GM15510 (cell line): ENCODE measurements around the gene AMZ1.

Experiments
- POLR2A ChIP-seq: IDR thresholded peaks from 3 replicates; pipeline ENCODE4 v1.6.1; 2011; ENCODE audit warnings: borderline replicate concordance; ENCODE audit not compliant: insufficient read length; ENCODE audit errors: extremely low read depth

AMZ1 gene

DNA sequence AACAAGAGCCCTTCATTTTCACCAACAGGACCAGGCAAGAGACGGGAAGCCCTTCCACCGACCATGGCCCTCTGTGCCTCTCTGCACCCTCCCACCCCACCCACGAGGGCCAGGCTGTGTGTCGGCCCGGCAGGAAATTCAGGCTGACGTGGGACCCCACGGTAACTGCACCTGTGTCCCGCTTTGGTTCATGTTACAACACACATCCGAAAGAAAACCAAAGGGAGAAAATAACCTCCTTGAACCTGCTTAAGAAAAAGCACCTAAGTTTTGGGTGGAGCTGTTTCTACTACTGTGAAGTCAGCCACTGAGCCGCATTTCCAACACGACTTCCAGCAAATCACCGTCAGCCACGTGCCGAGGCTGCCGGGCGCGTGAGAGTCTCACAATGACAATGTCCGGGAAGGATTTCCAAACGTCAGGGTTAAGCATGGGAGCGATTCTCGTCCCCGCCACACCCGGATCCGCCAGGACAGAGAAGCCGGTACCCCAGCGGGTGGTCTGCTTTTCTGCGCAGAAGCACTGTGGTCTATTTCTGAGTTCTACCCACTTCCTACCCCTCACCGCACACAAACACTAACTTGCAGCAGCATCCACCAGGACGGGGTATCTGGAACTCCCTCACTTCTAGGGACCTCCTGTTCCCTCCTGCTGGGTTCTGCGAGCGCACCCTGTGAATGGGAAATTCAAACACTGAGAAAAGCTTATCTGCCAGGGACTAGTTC is 36.6 kb downstream of the AMZ1 start:
- TF ChIP-seq POLR2A = no peak

DNA sequence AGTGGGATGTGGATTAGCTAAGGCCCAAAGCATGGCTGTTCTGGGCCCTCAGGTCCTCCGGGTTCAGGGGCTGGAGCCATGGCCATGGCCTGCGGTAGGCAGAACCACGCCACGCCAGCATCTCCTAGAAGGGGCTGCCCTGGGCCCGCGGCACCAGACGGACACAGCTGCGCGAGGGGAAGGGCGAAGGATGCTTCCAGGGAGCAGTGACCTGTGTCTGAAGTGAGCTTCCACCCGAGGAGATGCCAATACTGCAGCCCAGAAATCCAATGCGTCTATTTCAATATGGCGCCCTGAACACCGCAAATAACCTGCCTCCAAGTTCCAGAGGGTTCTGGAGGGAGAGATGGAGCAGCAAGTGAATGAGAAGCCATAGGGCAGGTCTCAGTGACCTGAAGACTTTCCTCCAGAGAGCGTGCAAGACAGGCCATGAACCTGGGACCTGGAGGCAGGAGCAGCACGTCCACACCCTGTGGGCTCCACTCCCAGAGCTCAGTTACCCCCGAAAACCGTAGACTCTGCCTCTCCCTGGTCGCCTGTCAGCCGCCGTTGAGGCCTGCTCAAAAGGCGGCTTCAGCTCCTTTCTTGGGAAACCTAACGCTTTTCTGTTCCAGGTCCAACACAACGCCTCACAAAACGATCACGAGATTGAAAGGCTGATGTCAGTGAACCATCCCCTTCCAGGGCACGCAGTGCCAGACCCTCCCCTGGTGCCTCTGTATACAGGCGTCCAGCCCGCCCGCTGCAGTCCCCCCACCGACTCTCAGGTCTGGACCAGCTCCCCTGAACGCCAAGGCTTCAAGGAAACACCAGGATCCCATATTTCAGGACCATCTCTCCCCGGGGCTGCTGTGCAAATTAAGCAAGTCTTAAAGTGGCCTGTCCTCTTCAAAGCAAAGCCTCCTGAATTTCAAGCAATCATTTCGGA is 37.4 kb downstream of the AMZ1 start:
- no peak for TF ChIP-seq POLR2A

DNA sequence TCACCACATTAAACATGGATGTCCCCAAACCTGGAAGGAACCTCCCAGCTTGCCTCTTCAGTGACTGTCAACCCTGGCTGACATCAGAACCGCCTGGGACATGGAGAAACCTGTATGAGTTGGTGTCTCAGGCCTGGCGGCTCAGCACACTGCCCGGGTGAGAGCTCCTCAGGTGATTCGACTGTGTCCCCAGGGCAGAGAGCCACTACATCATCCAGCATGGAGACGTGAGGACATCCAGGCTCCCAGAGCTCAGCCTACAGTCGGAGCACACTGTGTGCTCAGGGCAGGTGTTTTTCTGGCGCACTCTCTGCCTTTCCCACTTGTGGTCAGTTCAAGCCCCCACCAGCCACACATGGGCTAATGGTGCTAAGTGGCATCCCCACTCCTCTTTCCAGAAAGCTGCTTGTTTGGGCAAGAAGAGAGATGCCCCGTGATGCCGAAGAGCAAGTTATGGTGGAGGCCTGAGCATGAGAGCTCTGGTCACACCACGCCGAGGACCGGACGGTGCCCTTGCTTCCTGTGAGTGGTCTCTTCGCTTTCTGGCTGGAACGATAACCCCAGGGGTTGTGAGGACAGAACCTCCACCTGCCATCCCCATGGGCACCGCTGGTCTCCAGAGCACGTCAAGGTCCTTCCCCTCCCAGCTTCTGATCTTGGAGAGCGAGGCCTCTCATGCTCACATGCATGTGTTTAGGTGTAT is 38.5 kb downstream of the AMZ1 start:
- no peak for TF ChIP-seq POLR2A

DNA sequence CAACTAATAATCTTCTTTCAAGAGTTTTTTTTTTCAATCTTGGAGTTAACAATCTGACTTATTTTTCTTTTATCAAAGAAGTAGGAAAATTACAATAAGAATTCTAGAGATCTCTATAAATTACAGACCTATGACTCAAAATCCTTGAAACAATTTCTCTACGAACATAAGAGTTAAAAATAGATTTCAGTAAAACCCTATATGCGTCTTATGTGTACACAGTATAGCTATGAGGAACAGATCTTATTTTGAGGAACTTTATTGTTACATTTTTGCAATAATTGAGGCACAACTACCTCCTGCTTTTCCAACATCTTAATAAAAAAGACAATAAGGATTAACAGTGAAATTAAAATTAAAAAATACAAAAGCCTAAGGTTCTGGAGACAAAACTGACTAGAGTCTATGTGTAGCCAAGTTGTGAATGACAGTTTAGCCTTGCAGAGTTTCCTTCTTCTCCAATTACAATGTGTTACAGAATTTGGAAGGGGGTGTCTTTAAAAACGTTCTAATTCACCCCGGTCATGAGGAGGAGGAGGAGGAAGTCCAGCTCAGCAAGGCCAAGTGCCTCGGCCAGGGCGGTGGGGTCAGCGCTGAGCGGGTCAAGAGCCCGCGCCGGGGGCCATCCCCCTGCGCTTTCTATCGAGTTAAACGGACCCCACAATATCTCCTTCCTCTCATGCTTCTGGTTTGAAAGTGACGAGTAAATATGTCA is 40.5 kb downstream of the AMZ1 start:
- TF ChIP-seq POLR2A = no peak

DNA sequence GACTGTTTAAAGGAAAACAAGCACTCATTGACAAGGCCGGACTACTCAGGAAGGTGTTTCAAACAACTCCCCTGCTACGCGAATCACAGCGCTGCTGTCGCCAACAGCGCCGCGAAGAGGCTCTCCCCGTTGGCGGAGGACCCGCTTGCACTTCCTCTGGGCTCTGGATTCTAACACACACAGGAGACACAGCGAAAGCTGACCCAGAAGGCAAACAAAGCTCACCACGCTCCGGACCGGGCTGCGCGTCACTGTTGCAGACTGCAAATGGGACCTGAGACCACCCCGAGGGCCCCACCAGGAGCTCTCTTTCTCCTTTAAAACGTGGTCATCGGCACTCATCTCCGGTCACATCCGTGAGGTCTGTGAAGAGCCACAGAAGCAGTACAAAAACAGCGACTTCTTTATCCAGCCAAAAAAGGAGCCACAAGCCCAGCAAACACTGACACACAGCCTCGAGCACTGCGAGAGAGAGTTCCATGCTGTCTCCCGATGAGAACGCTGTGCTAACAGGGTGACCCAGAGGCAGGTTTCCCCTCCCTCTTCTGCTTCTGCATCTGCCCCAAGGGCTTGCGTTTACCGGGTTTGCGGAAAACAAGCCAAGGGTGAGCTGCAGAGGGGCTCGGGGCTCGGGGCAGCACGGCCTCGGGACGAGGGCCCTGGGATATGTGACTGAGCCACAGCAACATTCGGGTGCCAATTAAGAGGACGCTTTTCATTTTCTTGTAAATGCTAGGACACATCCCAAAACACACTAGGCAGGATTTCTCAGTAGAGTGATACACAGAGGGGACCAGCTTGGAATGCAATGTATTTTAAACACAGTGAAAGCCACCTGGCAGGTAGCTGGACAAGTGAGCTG is 41.3 kb downstream of the AMZ1 start:
- no peak for TF ChIP-seq POLR2A

DNA sequence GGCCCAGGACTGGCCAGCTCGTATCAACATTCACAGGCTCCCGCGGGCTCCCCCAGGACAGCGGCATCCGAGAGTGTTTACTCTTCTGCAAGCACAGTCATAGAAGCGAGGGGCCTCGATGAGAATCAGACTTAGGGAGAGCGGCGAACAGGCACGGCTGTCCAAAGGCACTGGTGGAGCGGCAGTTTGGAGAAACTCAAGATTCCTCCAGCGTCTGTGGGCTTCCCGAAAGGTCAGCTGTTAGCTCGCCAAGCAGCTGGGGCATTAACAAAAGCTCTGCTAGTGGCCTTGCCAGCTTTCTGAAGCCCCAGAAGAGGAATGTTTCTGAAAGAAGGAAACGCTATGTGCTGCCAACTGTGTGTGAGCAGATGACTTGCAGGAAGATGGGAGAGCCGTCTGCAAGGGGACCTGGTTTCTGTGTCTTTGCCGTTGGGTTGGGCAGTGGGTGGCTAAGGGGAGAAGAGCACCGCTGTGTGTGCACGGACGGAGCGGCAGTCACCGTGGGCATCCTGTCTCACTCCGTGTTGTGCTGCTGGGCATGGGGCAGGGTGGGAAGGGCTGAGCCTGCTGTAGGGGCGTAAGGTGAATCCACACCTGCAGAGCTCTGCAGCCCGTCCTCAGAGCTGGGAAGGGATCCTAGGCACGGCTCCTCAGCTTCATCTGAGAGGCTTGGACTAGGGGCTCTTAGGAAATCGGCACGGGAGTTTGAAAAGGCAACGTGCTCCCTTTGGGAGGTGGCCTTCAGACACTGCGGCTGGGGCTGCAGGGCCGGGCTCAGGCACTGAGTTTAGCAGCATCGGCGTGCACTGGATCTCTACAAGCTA is 42.1 kb downstream of the AMZ1 start:
- TF ChIP-seq POLR2A = no peak

DNA sequence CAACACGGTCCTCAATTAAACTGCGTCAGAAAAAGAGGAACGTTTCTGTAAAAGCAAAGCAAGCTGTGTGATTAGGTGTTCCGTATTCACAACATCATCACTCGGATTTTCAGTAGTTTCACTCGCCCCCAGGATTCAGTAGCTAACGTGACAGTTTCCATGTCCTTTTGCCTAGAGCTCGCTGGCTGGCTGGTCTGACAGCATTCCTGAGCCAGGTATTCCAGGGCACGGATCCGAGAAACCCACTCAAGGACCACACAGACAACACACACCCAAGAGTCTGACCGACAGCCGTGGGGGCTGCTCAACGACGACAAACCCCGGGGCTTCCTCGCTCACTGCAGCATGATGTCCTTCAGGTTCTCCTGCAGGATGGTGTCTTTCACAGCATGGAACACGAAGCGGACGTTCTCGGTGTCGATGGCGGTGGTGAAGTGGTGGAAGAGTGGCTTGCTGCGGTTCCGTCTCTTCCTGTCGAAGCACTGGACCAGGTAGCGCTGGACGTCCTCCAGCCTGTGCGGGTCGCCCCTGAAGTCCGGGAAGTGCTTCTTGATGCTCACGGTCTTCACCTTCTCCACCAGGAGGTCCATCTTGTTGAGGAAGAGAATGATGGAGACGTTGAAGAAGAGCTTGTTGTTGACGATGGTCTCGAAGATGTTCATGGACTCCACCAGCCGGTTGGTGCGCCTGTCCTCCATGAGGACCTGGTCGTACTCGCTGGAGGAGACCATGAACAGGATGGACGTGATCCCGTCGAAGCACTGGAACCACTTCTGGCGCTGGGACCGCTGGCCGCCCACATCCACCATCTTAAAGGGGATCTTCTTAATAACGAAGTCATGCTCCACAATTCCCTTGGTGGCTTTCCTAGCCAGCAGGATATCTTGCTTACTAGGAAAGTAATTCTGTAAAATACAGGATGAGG is 43.1 kb downstream of the AMZ1 start:
- no peak for TF ChIP-seq POLR2A

DNA sequence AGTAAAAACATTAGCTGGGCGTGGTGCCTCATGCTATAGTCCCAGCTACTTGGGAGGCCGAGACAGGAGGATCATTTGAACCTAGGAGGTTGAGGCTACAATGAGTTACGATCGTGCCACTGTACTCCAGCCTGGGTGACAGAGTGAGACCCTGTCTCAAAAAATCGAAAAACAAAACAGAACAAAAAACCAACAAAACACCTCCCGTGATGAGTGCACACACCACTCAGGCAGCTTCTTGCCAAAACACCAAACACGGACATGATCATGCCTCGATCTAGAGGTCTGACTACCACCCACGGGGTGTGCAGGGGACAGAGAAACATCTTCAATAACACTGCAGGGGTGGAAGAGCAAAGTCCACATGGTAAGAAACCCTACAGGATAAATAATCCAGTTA is 44.4 kb downstream of the AMZ1 start:
- TF ChIP-seq POLR2A = no peak

DNA sequence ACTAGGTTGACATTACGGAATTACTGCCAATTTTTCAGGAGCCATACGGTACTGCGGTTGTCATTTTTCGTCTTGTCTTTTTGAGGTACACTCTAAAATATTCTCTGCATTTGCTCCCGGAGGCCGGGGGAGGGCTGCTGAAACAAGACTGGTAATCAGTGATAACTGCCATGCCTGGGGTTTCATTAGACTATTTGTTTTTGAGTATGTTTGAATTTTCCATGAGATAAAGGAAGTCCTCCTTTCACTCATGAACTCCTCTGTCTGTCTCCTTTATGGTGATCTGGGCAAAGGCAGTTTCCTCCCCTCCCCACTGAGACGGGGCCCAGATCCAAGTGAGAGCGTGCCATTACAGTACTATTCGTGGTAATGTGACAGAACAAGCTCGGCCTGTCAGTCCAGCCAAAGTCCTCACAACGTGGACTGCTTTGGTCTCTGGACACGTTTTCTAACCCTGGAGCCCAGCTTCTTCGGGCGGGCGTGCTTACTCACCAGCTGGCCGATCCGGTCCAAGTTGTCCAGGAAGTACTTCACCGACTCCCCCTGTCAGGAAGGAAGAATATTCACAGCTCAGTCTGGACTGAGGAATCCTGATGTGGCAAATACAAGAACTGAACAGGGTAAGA is 45.1 kb downstream of the AMZ1 start:
- TF ChIP-seq POLR2A = no peak

DNA sequence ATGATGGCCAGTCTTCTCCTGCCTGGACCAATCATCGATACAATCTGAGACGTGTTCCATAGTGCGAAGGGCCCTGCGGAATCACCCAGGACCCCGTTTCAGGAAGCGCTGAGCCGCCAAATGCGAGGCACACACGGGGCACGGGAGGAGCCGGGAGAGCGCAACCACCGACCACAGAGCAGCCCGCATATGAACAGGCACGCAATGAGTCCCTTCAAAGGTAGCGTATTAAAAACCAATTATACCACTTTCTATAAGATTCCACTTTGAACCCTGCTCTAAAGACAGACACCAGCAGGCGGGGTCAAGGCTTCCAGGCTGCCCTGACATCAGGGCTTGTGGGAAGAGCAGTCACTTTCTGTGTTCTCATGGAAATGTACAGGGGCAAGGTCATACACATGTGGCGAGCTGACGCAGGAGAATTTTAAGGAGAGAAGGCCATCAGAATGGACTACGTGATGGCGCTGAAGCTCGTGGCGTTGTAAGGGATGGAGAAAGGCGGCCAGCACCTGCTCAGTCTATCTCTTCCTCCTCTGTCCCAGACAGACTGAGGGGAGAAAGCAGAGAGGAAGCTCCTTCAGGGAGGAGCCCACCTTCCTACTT is 46.2 kb downstream of the AMZ1 start:
- no peak for TF ChIP-seq POLR2A
